GM18519 (cell line): ENCODE data around the gene SMU1.
"Not testable (repeated sequence)": the region's sequence is repeated elsewhere in the genome, so short reads cannot be mapped to it uniquely, and the experiment has no call there.

ENCODE experiments used
- ATAC-seq: cut with Tn5 transposase; IDR thresholded peaks from one replicate; pipeline ENCODE4 v1.9.1; 2021; ENCODE audit warnings: mild to moderate bottlenecking, moderate library complexity; ENCODE audit not compliant: unreplicated experiment, low FRiP score

SMU1 gene

GRCh38 chr9:33106372-33106771 is 29.9 kb upstream of the SMU1 start:
- ATAC-seq = no peak

GRCh38 chr9:33105959-33106358 is 29.5 kb upstream of the SMU1 start:
- no peak for ATAC-seq

GRCh38 chr9:33105504-33105903 is 29.0 kb upstream of the SMU1 start:
- no peak for ATAC-seq

GRCh38 chr9:33104401-33104800 is 27.9 kb upstream of the SMU1 start:
- no peak for ATAC-seq

- no peak for ATAC-seq
Observed at GRCh38 chr9:33103501-33104281, 27.2 kb upstream of the SMU1 start.

- no peak for ATAC-seq
Observed at GRCh38 chr9:33102551-33103210, 26.2 kb upstream of the SMU1 start.

GRCh38 chr9:33101104-33101951 is 24.9 kb upstream of the SMU1 start:
- ATAC-seq = no peak

GRCh38 chr9:33099754-33100153 is 23.3 kb upstream of the SMU1 start:
- no peak for ATAC-seq

GRCh38 chr9:33097192-33097591 is 20.7 kb upstream of the SMU1 start:
- no peak for ATAC-seq

GRCh38 chr9:33092634-33093033 is 16.2 kb upstream of the SMU1 start:
- no peak for ATAC-seq

GRCh38 chr9:33085672-33086071 is 9.2 kb upstream of the SMU1 start:
- not testable (repeated sequence) for ATAC-seq

- no peak for ATAC-seq
Observed at GRCh38 chr9:33082538-33083326, 6.3 kb upstream of the SMU1 start.

GRCh38 chr9:33082128-33082527 is 5.7 kb upstream of the SMU1 start:
- no peak for ATAC-seq

GRCh38 chr9:33081128-33081851 is 4.8 kb upstream of the SMU1 start:
- peak; percentile 30 for ATAC-seq

- no peak for ATAC-seq
Observed at GRCh38 chr9:33080534-33080933, 4.1 kb upstream of the SMU1 start.

GRCh38 chr9:33068991-33069390 is 7.5 kb downstream of the SMU1 start:
- ATAC-seq = no peak

- peak; percentile 56 for ATAC-seq
Observed at GRCh38 chr9:33065157-33066076, 11.1 kb downstream of the SMU1 start.

- no peak for ATAC-seq
Observed at GRCh38 chr9:33051144-33051543, 25.3 kb downstream of the SMU1 start.
